WTC11 (cell line): ENCODE measurements around the gene CARS2. TPM values are rescaled to one million over a fixed set of nuclear protein-coding genes. Genes with fewer than 3 reads are reported as not detected.
A peak's percentile ranks its signal among the peaks of the same experiment; 100 is the strongest.
"Not testable (repeated sequence)": the region's sequence is repeated elsewhere in the genome, so short reads cannot be mapped to it uniquely, and the experiment has no call there.

Experiments used
- ATAC-seq: fragments of 200-7000 bp; cut with Tn5 transposase; 2 replicates; pipeline ENCODE4 v1.10.0; 2021; ENCODE audit warnings: mild to moderate bottlenecking, moderate library complexity
- CTCF ChIA-PET: fragments of 300-600 bp; sonication (Branson Sonifier 250); formaldehyde crosslinking; loops from one replicate; lab custom pipeline; 2021; ENCODE audit warnings: antibody characterized with exemption; lab: Charles Lee
- POLR2A ChIA-PET: fragments of 350-600 bp; sonication (Branson Sonifier 250); formaldehyde crosslinking; loops from one replicate; lab custom pipeline; 2021; ENCODE audit warnings: antibody characterized with exemption; lab: Charles Lee
- DNase-seq: peaks from one replicate; pipeline ENCODE4 v3.0.0; 2021; ENCODE audit warnings: low spot score
- H3K27ac Mint-ChIP-seq: 2 replicates; pipeline ENCODE4 v1.8.0; 2021; ENCODE audit warnings: mixed read lengths
- H3K27me3 Mint-ChIP-seq: 2 replicates; pipeline ENCODE4 v1.8.0; 2021; ENCODE audit warnings: low read depth, mild to moderate bottlenecking, moderate library complexity, mixed read lengths
- H3K36me3 Mint-ChIP-seq: 2 replicates; pipeline ENCODE4 v1.8.0; 2021; ENCODE audit warnings: mixed read lengths
- H3K4me1 Mint-ChIP-seq: 2 replicates; pipeline ENCODE4 v1.8.0; 2022; ENCODE audit warnings: mixed read lengths
- H3K4me3 Mint-ChIP-seq: 2 replicates; pipeline ENCODE4 v1.8.0; 2021; ENCODE audit warnings: mild to moderate bottlenecking, moderate library complexity, mixed read lengths
- H3K9me3 Mint-ChIP-seq: 2 replicates; pipeline ENCODE4 v1.8.0; 2021; ENCODE audit warnings: mixed read lengths
- CBFB ChIP-seq: sonication (generic); formaldehyde crosslinking; IDR thresholded peaks from 2 replicates; pipeline ENCODE4 v1.8.1; 2022; ENCODE audit warnings: mild to moderate bottlenecking, low read depth, missing genetic modification reagents
- CREM ChIP-seq: sonication (generic); formaldehyde crosslinking; IDR thresholded peaks from 2 replicates; pipeline ENCODE4 v1.8.1; 2022; ENCODE audit warnings: mild to moderate bottlenecking, missing genetic modification reagents, moderate library complexity
- EMX1 ChIP-seq: fragments of 250-450 bp; sonication (Bioruptor Pico); IDR thresholded peaks from 2 replicates; pipeline ENCODE4 v1.8.0; 2021; ENCODE audit warnings: mild to moderate bottlenecking
- FOXK1 ChIP-seq: sonication (generic); formaldehyde crosslinking; IDR thresholded peaks from 2 replicates; pipeline ENCODE4 v1.8.0; 2022; ENCODE audit warnings: mild to moderate bottlenecking, moderate library complexity, missing genetic modification reagents
- IRF1 ChIP-seq: sonication (generic); formaldehyde crosslinking; IDR thresholded peaks from 2 replicates; pipeline ENCODE4 v1.8.0; 2023; ENCODE audit warnings: missing genetic modification reagents
- IRF2 ChIP-seq: sonication (generic); formaldehyde crosslinking; IDR thresholded peaks from 2 replicates; pipeline ENCODE4 v1.8.0; 2022; ENCODE audit warnings: low read depth, missing genetic modification reagents, borderline replicate concordance
- MAX ChIP-seq: sonication (generic); formaldehyde crosslinking; IDR thresholded peaks from 2 replicates; pipeline ENCODE4 v1.8.0; 2022; ENCODE audit warnings: mild to moderate bottlenecking, missing genetic modification reagents
- MYBL2 ChIP-seq: sonication (generic); formaldehyde crosslinking; IDR thresholded peaks from 2 replicates; pipeline ENCODE4 v1.8.1; 2023; ENCODE audit warnings: mild to moderate bottlenecking, moderate library complexity, missing genetic modification reagents
- NFYB ChIP-seq: sonication (generic); formaldehyde crosslinking; conservative IDR thresholded peaks from 2 replicates; pipeline ENCODE4 v1.8.0; 2022; ENCODE audit warnings: low read depth, missing genetic modification reagents
- NR2C2 ChIP-seq: sonication (generic); formaldehyde crosslinking; IDR thresholded peaks from 2 replicates; pipeline ENCODE4 v1.8.0; 2022; ENCODE audit warnings: mild to moderate bottlenecking, missing genetic modification reagents
- NR3C1 ChIP-seq: sonication (generic); formaldehyde crosslinking; conservative IDR thresholded peaks from 2 replicates; pipeline ENCODE4 v1.8.1; 2023; ENCODE audit warnings: low read depth, mild to moderate bottlenecking, missing genetic modification reagents
- OVOL2 ChIP-seq: fragments of 250-450 bp; sonication (Bioruptor Pico); IDR thresholded peaks from 2 replicates; pipeline ENCODE4 v1.9.0; 2021; ENCODE audit warnings: mild to moderate bottlenecking, borderline replicate concordance
- PREB ChIP-seq: sonication (generic); formaldehyde crosslinking; IDR thresholded peaks from 2 replicates; pipeline ENCODE4 v1.8.1; 2022; ENCODE audit warnings: mild to moderate bottlenecking, missing genetic modification reagents, moderate library complexity, borderline replicate concordance
- SOX15 ChIP-seq: fragments of 250-450 bp; sonication (Bioruptor Pico); IDR thresholded peaks from 2 replicates; pipeline ENCODE4 v1.9.0; 2021; ENCODE audit warnings: mild to moderate bottlenecking
- SP1 ChIP-seq: sonication (generic); formaldehyde crosslinking; conservative IDR thresholded peaks from 2 replicates; pipeline ENCODE4 v1.8.1; 2022; ENCODE audit warnings: missing genetic modification reagents
- ZBTB21 ChIP-seq: sonication (generic); formaldehyde crosslinking; IDR thresholded peaks from 2 replicates; pipeline ENCODE4 v1.8.1; 2023; ENCODE audit warnings: mild to moderate bottlenecking, missing genetic modification reagents, borderline replicate concordance
- ZNF263 ChIP-seq: sonication (generic); formaldehyde crosslinking; IDR thresholded peaks from 2 replicates; pipeline ENCODE4 v1.8.1; 2022; ENCODE audit warnings: low read depth, mild to moderate bottlenecking, moderate library complexity, missing genetic modification reagents
- ZNF281 ChIP-seq: sonication (generic); formaldehyde crosslinking; IDR thresholded peaks from 2 replicates; pipeline ENCODE4 v1.8.0; 2023; ENCODE audit warnings: mild to moderate bottlenecking, missing genetic modification reagents
- ZNF317 ChIP-seq: sonication (generic); formaldehyde crosslinking; IDR thresholded peaks from 2 replicates; pipeline ENCODE4 v1.8.1; 2023; ENCODE audit warnings: low read depth, mild to moderate bottlenecking, moderate library complexity, missing genetic modification reagents, borderline replicate concordance
- ZNF425 ChIP-seq: fragments of 250-450 bp; sonication (Bioruptor Pico); conservative IDR thresholded peaks from 2 replicates; pipeline ENCODE4 v1.9.0; 2021; ENCODE audit warnings: mild to moderate bottlenecking
- ZNF671 ChIP-seq: fragments of 250-450 bp; sonication (Bioruptor Pico); IDR thresholded peaks from 2 replicates; pipeline ENCODE4 v1.8.0; 2021; ENCODE audit warnings: mild to moderate bottlenecking
- total RNA-seq: library from RNA; stranded (reverse); gene quantifications from 3 replicates; pipeline ENCODE4 v1.2.3, GENCODE V29; 2021
- TF ChIP-seq, protein P1 (sequence below): sonication (generic); formaldehyde crosslinking; IDR thresholded peaks from 2 replicates; pipeline ENCODE4 v1.8.1; 2022; ENCODE audit warnings: mild to moderate bottlenecking, moderate library complexity, missing genetic modification reagents

The CARS2 gene
- total RNA-seq, 1 experiment from 2014 or later = 39.9 TPM

- POLR2A ChIA-PET = interaction anchor here (0.6 kb wide), 1 partner anchor 16 kb away, joined by 3 read pairs; no protein-coding TSS in a partner anchor
- Mint-ChIP-seq H3K27ac (no peak overlapping the region), H3K9me3 (peaks cover 9% of the 10 kb centered on the region), H3K36me3 (peaks cover 59% of the 10 kb centered on the region), H3K4me3 (no peak overlapping the region), H3K4me1 (no peaks in the 10 kb centered on the region), H3K27me3 (no peaks in the 10 kb centered on the region)
- TF ChIP-seq ZNF317 (no peak), PREB (CRISPR knock-in tag) (no peak), CBFB (no peak), ZNF671 (CRISPR knock-in tag) (no peak), NR2C2 (CRISPR knock-in tag) (no peak), NR3C1 (CRISPR knock-in tag) (no peak), ZBTB21 (no peak), MAX (CRISPR knock-in tag) (no peak)
- TF ChIP-seq, protein P1, sequence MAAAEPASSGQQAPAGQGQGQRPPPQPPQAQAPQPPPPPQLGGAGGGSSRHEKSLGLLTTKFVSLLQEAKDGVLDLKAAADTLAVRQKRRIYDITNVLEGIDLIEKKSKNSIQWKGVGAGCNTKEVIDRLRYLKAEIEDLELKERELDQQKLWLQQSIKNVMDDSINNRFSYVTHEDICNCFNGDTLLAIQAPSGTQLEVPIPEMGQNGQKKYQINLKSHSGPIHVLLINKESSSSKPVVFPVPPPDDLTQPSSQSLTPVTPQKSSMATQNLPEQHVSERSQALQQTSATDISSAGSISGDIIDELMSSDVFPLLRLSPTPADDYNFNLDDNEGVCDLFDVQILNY (CRISPR knock-in tag) = no peak
- CTCF ChIA-PET = no interaction called here
- ATAC-seq (no peak), DNase-seq (no peak)
Measured at GRCh38 chr13:110633776-110634175, 72.1 kb downstream of the CARS2 start.

GRCh38 chr13:110632255-110632654 lies 73.7 kb downstream of the CARS2 start:
- ATAC-seq, CTCF ChIA-PET, H3K27me3 Mint-ChIP-seq, H3K4me1 Mint-ChIP-seq, H3K4me3 Mint-ChIP-seq, POLR2A ChIA-PET, DNase-seq, H3K9me3 Mint-ChIP-seq: not testable (repeated sequence)
- Mint-ChIP-seq H3K27ac (peak overlapping the region; percentile 84), H3K36me3 (peaks cover 64% of the 10 kb centered on the region)
- peak; percentile 50; the same call in 1 of the 2 replicates for TF ChIP-seq NFYB (CRISPR knock-in tag)

GRCh38 chr13:110630566-110631119 lies 75.3 kb downstream of the CARS2 start:
- DNase-seq = no peak
- Mint-ChIP-seq H3K9me3 (peaks cover 9% of the 10 kb centered on the region), H3K27ac (no peak overlapping the region), H3K36me3 (peaks cover 48% of the 10 kb centered on the region), H3K4me3 (no peak overlapping the region), H3K27me3 (no peaks in the 10 kb centered on the region), H3K4me1 (peaks cover 3% of the 10 kb centered on the region)
- no peak for ATAC-seq
- CTCF ChIA-PET = no interaction called here
- POLR2A ChIA-PET = interaction anchor here (0.6 kb wide), 1 partner anchor 447 kb away, joined by 6 read pairs; no protein-coding TSS in a partner anchor
- TF ChIP-seq IRF1 (CRISPR knock-in tag) (no peak), IRF2 (no peak), FOXK1 (CRISPR knock-in tag) (no peak), ZNF281 (CRISPR knock-in tag) (no peak), MYBL2 (CRISPR knock-in tag) (no peak), SP1 (no peak), CREM (CRISPR knock-in tag) (no peak), ZNF425 (CRISPR knock-in tag) (no peak), ZNF671 (CRISPR knock-in tag) (no peak), OVOL2 (CRISPR knock-in tag) (no peak), ZNF263 (CRISPR knock-in tag) (no peak), SOX15 (CRISPR knock-in tag) (no peak), EMX1 (CRISPR knock-in tag) (no peak)
- TF ChIP-seq, protein P1 (CRISPR knock-in tag) = no peak
